Esophagus squamous epithelium (tissue), 4 donors: ENCODE results near the gene WTAP.

Experiments
- CTCF ChIP-seq, 6 experiments: fragments of 450-650 bp in 4 of 6; fragments of 200-600 bp in 2 of 6; sonication (generic) in 2 of 6; IDR thresholded peaks; one replicate each; pipeline ENCODE4 v1.5.1; 2016 to 2019; ENCODE audit warnings: antibody characterized with exemption in 6 of 6, mild to moderate bottlenecking in 4 of 6, moderate library complexity in 4 of 6
- POLR2A ChIP-seq, 4 donors: fragments of 450-650 bp; IDR thresholded peaks; one replicate each; pipeline ENCODE4 v1.6.1; 2017; ENCODE audit warnings: antibody characterized with exemption in 4 of 4, mild to moderate bottlenecking in 4 of 4, moderate library complexity in 3 of 4

GRCh38 chr6:159677506-159678165 is 49.7 kb upstream of the WTAP start:
- TF ChIP-seq POLR2A (IDR thresholded peaks at IDR 0.05) (no peak), CTCF (IDR thresholded peaks at IDR 0.05) (no peak)
